ENCODE data around the gene ARMC7.
"Not testable (repeated sequence)": the region's sequence is repeated elsewhere in the genome, so short reads cannot be mapped to it uniquely, and the experiment has no call there.

Gene ARMC7

DNA sequence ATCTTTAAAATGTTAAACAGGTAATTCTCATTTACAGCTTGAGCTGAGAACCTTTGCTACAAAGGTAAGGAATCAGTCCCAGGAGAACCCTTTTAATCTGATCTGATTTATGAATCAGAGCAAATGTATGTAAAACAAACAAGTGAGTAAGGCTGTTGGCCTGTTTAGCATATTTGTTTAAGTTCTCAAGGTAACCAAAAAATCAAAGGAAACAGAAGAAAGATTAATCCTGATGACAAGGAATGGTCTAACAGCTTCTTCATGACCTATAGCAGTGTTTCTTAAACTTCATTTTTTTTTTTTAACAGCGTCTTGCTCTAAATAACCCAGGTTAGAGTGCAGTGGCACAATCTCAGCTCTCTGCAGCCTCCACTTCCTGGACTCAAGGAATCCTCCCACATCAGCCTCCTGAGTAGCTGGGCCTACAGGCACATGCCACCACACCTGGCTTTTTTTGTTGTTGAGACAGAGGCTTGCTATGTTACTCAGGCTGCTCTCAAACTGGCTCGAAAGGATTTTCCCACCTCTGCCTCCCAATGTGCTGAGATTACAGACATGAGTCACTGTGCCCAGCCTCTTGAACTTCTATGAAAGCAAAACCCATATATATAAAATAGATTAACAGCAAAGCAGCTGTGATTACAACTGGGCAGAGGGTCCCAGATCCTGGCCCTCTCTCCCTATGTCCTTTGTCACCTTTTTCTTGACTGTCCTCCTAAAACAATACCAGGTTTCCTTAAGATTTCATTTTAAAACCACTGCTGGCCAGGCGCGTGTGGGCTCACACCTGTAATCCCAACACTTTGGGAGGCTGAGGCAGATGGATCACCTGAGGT lies 49.6 kb downstream of the ARMC7 start:
- TF ChIP-seq, protein P1, sequence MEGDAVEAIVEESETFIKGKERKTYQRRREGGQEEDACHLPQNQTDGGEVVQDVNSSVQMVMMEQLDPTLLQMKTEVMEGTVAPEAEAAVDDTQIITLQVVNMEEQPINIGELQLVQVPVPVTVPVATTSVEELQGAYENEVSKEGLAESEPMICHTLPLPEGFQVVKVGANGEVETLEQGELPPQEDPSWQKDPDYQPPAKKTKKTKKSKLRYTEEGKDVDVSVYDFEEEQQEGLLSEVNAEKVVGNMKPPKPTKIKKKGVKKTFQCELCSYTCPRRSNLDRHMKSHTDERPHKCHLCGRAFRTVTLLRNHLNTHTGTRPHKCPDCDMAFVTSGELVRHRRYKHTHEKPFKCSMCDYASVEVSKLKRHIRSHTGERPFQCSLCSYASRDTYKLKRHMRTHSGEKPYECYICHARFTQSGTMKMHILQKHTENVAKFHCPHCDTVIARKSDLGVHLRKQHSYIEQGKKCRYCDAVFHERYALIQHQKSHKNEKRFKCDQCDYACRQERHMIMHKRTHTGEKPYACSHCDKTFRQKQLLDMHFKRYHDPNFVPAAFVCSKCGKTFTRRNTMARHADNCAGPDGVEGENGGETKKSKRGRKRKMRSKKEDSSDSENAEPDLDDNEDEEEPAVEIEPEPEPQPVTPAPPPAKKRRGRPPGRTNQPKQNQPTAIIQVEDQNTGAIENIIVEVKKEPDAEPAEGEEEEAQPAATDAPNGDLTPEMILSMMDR (conservative IDR thresholded peaks at IDR 0.05; ENCODE audit: low read depth, low read length) = no peak

DNA sequence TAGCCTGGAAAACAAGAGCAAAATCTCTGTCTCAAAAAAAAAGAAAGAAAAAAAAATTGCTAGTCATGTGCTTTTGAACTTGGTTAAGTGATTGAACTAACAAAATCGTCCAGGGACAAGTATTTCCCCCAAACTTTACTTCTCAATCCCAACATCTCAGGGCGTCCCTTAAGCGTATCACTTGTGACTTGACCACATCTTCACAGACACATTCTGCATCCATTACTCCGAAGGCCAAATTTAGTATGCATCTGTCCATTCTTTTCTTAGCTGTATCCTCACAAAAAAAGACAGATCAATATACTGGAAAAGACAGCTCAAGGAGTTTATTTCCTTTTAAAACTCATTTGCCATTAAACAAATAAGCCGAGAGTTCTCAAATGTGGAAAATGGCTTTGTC lies 50.4 kb downstream of the ARMC7 start:
- TF ChIP-seq, protein P1 (conservative IDR thresholded peaks at IDR 0.05; ENCODE audit: low read depth, low read length) = no peak
- DNase-seq (ENCODE audit: low read depth) = no peak
- H3K4me3 ChIP-seq (ENCODE audit: low read length) = no peak overlapping the region

More for the DNA sequence above, 49.6 kb downstream of the ARMC7 start:
- DNase-seq (ENCODE audit: low read depth) = peak; percentile 56
- H3K4me3 ChIP-seq (ENCODE audit: low read length) = no peak overlapping the region

DNA sequence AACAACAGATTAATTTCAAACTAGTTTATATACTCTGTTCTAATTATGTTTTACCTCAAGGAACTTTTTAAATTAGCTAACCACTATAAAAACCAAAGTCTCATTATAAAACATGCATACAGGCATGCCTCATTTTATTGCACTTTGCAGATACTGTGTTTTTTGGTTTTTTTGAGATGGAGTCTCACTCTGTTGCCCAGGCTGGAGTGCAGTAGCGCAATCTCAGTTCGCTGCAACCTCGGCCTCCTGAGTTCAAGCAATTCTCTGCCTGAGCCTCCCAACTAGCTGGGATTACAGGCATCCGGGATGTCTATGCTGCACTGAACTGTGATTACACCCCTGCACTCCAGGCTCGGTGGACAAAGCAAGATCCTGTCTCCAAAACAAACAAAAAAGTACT lies 53.3 kb downstream of the ARMC7 start:
- no peak overlapping the region for H3K4me3 ChIP-seq (ENCODE audit: low read length)
- DNase-seq (ENCODE audit: low read depth) = no peak
- TF ChIP-seq, protein P1 (conservative IDR thresholded peaks at IDR 0.05; ENCODE audit: low read depth, low read length) = no peak

DNA sequence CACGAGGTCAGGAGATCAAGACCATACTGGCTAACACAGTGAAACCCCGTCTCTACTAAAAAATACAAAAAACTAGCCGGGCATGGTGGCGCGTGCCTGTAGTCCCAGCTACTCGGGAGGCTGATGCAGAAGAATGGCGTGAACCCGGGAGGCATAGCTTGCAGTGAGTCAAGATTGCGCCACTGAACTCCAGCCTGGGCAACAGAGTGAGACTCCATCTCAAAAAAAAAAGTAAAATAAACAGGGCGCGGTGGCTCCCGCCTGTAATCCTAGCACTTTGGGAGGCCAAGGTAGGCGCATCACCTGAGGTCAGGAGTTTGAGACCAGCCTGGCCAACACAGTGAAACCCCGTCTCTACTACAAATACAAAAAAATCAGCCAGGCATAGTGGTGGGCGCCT lies 54.8 kb downstream of the ARMC7 start:
- H3K4me3 ChIP-seq (ENCODE audit: low read length); DNase-seq (ENCODE audit: low read depth): not testable (repeated sequence)

DNA sequence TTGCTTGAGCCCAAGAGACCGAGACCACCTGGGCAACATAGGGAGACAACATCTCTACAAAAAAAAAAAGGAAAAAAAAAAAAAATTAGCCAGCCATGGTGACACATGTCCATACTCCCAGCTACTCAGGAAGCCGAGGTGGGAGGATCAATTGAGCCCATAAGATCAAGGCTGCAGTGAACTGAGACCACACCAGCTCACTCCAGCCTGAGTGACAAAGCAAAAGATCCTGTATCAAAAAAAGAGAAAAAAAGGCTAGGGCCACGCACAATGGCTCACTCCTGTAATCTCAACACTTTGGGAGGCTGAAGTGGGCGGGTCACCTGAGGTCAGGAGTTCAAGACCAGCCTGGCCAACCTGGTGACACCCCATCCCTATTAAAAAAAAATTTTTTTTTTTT lies 59.2 kb downstream of the ARMC7 start:
- TF ChIP-seq, protein P1 (conservative IDR thresholded peaks at IDR 0.05; ENCODE audit: low read depth, low read length) = no peak
- H3K4me3 ChIP-seq (ENCODE audit: low read length) = no peak overlapping the region
- no peak for DNase-seq (ENCODE audit: low read depth)

DNA sequence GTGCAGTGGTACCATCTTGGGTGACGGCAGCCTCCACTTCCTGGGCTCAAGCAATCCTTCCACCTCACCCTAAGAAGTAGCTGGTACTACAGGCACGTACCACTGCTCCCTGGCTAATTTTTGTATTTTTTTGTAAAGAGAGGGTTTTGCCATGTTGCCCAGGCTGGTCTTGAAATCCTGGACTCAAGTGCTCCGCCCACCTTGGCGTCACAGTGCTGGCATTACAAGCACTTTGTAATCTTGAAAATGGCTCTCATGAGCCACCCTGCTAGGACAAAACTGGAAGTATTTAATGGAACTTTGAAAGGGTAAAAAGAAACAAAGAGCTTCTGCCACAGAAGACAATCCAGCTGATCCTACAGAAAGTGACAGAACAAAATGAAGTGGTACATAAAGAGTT lies 63.8 kb downstream of the ARMC7 start:
- no peak for DNase-seq (ENCODE audit: low read depth)
- no peak overlapping the region for H3K4me3 ChIP-seq (ENCODE audit: low read length)
- TF ChIP-seq, protein P1 (conservative IDR thresholded peaks at IDR 0.05; ENCODE audit: low read depth, low read length) = no peak

DNA sequence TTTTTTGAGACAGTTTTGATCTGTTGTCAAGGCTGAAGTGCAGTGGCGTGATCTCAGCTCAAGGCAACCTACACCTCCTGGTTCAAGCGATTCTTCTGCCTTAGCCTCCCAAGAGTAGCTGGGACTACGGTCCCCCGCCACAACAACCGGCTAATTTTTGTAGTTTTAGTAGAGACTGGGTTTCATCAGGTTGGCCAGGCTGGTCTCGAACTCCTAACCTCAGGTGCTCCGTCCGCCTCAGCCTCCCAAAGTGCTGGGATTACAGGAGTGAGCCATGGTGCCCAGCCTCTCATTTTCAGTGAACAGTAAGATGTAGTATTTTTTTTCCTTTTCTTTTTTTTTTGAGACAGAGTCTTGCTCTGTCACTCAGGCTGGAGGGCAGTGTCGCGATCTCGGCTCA lies 65.2 kb downstream of the ARMC7 start:
- no peak for DNase-seq (ENCODE audit: low read depth)
- H3K4me3 ChIP-seq (ENCODE audit: low read length) = no peak overlapping the region
- TF ChIP-seq, protein P1 (conservative IDR thresholded peaks at IDR 0.05; ENCODE audit: low read depth, low read length) = no peak

Measured in retinal pigment epithelial cell (primary cell).